ENCODE results near the gene SLC16A11.

DNA sequence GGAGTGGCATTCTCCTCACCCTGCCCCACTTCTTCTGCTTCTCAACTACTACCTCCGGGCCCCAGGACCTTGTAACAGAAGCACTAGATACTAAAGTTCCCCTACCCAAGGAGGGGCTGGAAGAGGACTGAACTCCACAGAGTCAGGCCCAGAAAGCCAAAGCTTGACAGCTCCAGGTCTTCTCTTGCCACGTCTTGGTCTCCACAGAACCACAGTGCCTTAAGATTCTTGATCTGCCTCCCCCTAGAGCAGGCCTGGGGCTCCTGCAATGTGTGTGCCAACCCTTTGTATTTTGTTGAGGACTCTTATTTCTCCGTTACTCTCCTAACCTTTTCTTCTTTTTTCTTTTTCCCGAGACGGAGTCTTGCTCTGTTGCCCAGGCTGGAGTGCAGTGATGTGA lies 4.1 kb downstream of the SLC16A11 start:
- no peak for TF ChIP-seq EZH2 (IDR thresholded peaks at IDR 0.05; ENCODE audit: insufficient read depth, low read length)
- no peak for TF ChIP-seq CTCF (IDR thresholded peaks at IDR 0.05; ENCODE audit: insufficient read depth, low read depth, low read length)

Measured in astrocyte (in vitro differentiated cells and primary cell).